GM19467 (cell line): ENCODE measurements around the gene AVPI1.
A peak's percentile ranks its signal among the peaks of the same experiment; 100 is the strongest.
"Not testable (repeated sequence)": the region's sequence is repeated elsewhere in the genome, so short reads cannot be mapped to it uniquely, and the experiment has no call there.

Experiments used
- ATAC-seq: cut with Tn5 transposase; IDR thresholded peaks from one replicate; pipeline ENCODE4 v1.9.1; 2021; ENCODE audit warnings: mild to moderate bottlenecking, moderate library complexity; ENCODE audit not compliant: unreplicated experiment

Gene AVPI1

GRCh38 chr10:97684368-97684713 is 2.7 kb downstream of the AVPI1 start:
- not testable (repeated sequence) for ATAC-seq

GRCh38 chr10:97683556-97684367 is 3.3 kb downstream of the AVPI1 start:
- ATAC-seq = no peak

DNA sequence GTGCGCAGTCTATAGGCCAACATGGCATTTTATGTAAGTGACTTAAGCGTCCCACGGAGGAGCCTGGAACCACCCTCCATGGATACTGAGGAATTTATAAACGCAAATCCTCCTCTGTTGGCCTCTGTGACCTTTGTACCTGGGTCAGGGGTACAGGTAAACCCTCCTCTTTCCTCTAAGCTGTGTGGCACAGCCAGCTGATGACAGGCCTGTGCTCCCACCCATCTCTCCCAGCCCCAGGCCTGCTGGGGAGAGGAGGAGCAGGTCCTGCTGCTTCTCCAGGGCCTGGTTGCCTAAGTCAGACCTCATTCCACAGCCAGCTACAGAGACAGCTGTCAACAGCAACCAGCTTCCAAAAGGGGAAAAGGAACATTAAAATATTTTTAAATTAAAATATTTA is 5.0 kb downstream of the AVPI1 start:
- ATAC-seq = no peak

DNA sequence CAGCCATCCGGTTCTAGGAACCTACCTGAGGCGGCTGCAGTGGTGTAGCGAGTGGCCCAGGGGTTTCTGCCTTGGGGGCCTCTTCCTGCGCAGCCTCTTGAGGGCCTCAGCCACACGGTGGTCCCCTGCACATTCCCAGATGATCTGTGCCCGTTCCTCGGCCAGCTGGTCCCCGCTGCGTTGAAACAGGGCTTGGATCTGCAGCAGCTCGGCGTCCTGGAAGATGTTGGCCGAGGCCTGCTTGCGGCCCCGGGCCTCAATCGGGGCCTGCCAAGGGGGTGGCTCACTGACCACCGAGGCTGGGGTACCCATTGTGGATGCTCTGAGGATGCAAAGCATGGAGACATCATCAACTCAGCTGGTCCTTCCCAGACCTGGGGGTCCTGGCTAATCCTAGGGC is 7.4 kb downstream of the AVPI1 start:
- ATAC-seq = no peak

DNA sequence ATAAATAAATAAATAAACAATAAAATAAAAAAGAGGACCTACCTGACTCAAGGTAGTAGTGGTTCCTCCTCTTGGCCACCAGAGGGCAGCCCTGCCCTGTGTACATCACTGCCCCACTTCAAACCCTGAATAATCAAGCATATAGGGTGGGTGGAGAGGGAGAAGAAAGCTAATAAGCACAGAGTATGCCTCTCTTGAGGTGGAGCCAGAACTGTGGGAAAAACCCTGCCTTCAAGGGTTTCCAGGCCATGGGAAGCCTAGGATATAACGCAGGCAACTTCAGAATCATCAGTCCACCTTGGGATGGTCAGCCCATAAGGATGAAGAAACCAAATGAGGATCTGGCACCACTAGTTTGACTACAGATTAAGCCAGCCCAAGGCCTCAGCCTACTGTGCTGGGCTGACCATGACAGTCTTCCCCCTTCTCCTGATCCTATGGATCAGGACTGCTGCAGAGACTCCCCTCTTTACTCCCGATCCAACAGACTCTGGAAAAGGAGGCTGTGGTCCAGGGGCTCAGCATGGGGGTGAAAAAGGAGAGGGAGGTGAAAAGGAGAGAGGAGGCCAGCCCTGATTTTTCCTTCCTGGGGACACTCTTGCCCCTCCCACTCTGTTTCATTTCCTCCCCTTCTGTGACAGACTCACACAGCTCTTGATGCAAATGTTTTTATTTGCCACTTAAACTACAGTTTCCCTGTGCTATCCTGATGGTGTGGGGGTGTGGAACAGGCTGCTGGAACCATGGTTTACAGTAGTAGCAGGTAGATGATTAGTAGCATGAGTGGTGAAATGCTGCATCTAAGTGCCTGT is 10.1 kb downstream of the AVPI1 start:
- ATAC-seq = peak; percentile 67

DNA sequence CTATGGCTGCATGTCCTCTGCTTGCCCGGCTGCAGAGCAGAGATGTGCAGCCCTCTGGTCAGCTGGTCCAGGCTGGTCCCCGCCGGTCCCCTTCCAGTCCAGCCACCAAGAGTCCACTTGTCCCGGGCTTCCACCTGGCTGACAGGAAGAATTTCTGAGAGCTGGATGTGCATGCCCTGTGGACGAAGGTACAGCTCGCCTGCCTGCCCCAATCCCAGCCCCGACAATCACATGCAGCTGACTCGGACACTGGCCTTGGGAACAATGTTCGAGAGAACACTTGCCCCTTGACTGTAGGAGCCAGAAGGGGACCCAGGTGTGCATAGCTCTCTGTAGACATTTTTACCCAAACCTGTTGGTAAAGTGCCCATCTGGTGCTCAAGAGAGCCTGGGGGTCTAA is 11.8 kb downstream of the AVPI1 start:
- no peak for ATAC-seq

- ATAC-seq = no peak
These were observed 13.1 kb downstream of the AVPI1 start for GRCh38 chr10:97673736-97674525.

GRCh38 chr10:97669571-97669970 is 17.5 kb downstream of the AVPI1 start:
- ATAC-seq = no peak

- ATAC-seq = no peak
These were observed 19.6 kb downstream of the AVPI1 start for GRCh38 chr10:97667463-97667862.

DNA sequence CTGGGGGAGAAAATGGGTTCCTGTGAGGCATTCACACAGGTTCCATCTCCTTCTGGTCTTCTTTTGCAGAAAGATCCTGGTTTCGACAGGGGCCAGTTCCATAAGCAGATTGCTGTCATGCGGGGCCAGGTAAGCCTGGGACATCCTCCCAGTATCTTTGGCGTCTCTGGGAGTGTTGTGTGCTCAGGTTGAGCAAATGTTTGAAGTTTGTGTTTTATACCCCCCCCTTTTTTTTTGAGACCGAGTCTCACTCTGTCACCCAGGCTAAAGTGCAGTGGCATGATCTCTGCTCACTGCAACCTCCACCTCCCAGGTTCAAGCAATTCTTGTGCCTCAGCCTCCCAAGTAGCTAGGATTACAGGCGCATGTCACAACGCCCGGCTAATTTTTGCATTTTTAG is 20.0 kb downstream of the AVPI1 start:
- ATAC-seq = no peak

DNA sequence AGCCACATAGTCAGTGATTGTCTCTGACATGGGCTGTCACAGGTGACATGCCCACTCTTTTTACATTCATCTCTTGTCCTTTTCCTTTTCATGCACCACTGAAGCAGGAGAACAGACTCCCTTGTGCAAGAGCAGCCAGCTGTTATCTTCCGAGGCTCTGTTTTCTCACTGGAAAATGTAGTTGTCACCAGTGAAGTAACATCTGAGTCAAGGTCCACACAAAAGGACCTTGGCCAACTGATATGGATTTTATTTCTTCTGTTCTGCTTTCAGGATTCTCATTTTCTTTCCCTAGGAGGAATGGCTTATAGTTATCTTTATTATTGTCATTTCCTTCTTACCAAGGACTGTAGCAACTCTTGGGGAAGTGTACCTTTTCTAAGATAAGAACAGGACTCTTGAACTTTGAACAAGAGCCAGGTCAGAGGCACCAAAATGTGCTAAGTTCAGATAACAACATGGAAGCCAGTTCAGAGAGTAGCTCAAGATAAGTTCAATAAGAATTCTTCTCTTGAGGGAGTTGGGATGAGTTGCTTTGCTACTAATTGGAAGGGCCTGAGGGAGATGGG is 22.7 kb downstream of the AVPI1 start:
- ATAC-seq = no peak

- no peak for ATAC-seq
These were observed 27.5 kb downstream of the AVPI1 start for GRCh38 chr10:97659589-97659988.

GRCh38 chr10:97656777-97657176 is 30.3 kb downstream of the AVPI1 start:
- no peak for ATAC-seq

GRCh38 chr10:97651773-97652172 is 35.3 kb downstream of the AVPI1 start:
- no peak for ATAC-seq

DNA sequence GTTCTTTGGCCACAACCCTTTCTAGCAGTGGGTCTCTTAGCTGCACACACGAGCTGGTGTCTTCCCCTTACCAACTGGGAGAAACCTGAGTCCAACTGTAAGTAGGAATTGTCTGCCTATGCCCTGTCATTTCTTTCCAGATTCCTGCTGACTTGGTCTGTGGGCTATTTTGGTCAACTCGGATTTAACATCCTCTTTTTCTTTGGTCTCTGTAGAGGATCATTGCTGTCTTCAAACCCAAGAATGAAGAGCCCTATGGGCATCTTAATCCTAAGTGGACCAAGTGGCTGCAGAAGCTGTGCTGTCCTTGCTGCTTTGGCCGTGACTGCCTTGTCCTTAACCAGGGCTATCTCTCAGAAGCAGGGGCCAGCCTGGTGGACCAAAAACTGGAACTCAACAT is 36.3 kb downstream of the AVPI1 start:
- ATAC-seq = no peak

- ATAC-seq = peak; percentile 17
These were observed 37.7 kb downstream of the AVPI1 start for GRCh38 chr10:97649405-97649750.

- ATAC-seq = peak; percentile 56
These were observed 38.3 kb downstream of the AVPI1 start for GRCh38 chr10:97648562-97649404.

GRCh38 chr10:97647556-97647955 is 39.5 kb downstream of the AVPI1 start:
- ATAC-seq = no peak

GRCh38 chr10:97644936-97645335 is 42.1 kb downstream of the AVPI1 start:
- ATAC-seq = no peak

GRCh38 chr10:97643441-97643985 is 43.5 kb downstream of the AVPI1 start:
- no peak for ATAC-seq
